ENCODE measurements around the gene TULP4. TPM values are rescaled to one million over a fixed set of nuclear protein-coding genes. Genes with fewer than 3 reads are reported as not detected.
A peak's percentile ranks its signal among the peaks of the same experiment; 100 is the strongest.

The TULP4 gene
- total RNA-seq, 2 donors from 2014 or later, result 140 to 199 TPM

DNA sequence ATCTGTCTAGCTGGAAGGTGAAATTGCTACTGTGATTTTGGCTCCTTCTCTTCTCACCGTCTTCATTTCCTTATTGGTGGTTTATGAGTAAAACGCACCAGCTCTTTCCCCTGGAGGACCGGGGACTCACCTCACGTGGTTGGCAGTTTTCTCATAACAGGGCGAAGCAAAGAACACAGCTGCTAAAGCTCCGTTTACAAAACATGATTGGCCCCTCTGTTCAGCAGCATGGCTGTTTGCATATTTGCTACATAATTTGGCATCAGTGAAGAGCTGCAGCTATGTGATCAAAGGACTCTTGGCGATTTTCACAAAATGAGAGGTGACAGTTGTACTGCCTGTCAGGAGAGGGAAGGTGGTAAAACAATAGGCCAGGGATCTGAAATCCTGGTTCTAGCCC lies 227.1 kb downstream of the TULP4 start:
- DNase-seq (ENCODE audit: low spot score), result no peak
- Histone ChIP-seq H3K4me3 (no peak overlapping the region), H3K36me3 (no peaks in the 10 kb centered on the region), H3K9me3 (no peaks in the 10 kb centered on the region), H3K27ac (peak overlapping the region in 1 of 2 donors; percentile 29), H3K27me3 (no peaks in the 10 kb centered on the region), H3K4me1 (peaks cover 0 to 18% of the 10 kb centered on the region in 2 donors)
- TF ChIP-seq, protein P1, sequence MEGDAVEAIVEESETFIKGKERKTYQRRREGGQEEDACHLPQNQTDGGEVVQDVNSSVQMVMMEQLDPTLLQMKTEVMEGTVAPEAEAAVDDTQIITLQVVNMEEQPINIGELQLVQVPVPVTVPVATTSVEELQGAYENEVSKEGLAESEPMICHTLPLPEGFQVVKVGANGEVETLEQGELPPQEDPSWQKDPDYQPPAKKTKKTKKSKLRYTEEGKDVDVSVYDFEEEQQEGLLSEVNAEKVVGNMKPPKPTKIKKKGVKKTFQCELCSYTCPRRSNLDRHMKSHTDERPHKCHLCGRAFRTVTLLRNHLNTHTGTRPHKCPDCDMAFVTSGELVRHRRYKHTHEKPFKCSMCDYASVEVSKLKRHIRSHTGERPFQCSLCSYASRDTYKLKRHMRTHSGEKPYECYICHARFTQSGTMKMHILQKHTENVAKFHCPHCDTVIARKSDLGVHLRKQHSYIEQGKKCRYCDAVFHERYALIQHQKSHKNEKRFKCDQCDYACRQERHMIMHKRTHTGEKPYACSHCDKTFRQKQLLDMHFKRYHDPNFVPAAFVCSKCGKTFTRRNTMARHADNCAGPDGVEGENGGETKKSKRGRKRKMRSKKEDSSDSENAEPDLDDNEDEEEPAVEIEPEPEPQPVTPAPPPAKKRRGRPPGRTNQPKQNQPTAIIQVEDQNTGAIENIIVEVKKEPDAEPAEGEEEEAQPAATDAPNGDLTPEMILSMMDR (IDR thresholded peaks at IDR 0.05), result no peak

DNA sequence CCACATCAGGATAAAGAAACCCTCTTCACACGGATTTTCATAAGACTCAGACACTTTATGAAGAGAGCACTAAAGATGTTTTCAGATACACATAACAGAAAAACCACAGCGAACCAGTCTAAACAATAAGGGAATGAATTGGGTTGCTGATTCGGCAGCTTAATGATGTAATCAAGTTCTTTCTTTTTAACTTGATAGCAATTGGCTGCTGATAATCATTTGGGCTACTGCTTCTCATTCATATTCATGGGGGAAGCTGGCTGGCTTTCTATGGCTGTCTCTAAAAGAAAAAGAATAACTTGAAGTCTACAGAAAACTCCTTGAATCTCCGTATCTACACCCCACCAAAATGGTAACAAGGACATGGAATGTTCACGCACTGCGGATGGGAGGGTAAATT lies 227.6 kb downstream of the TULP4 start:
- no peak for DNase-seq (ENCODE audit: low spot score)
- no peaks in the 10 kb centered on the region for H3K36me3 ChIP-seq
- no peak overlapping the region for H3K27ac ChIP-seq
- no peaks in the 10 kb centered on the region for H3K27me3 ChIP-seq
- H3K4me1 ChIP-seq, result peaks cover 0 to 18% of the 10 kb centered on the region in 2 donors
- TF ChIP-seq, protein P1 (IDR thresholded peaks at IDR 0.05), result no peak
- H3K4me3 ChIP-seq, result no peak overlapping the region
- no peaks in the 10 kb centered on the region for H3K9me3 ChIP-seq

DNA sequence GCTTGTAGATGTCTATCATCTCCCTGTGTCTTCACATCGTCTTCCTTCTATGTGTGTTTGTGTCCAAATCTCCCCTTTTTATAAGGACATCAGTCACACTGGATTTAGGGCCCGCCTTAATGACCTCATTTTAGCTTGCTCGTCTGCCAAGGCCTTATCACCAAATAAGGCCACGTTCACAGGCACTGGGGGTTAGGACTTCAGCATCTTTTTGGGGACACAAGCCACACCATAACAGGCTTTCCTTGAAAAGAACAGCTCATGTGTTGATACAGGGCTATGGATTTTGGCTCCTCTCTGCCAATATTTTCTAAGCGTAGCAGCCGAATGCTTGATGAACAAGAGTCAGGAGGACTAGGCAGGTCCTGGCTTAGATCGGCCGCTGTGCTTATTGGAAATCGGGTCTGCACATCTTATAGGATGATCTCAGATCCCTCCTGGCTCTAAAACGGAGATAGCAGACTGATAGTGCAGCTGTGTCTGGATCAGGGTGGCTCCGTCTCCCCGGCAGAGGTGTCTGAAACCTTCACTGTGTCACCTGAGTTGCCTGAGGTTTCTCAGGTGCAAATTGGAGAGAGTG lies 231.4 kb downstream of the TULP4 start:
- Histone ChIP-seq H3K4me1 (no peaks in the 10 kb centered on the region), H3K27me3 (no peaks in the 10 kb centered on the region), H3K4me3 (no peak overlapping the region), H3K36me3 (no peaks in the 10 kb centered on the region), H3K27ac (no peak overlapping the region), H3K9me3 (no peaks in the 10 kb centered on the region)
- DNase-seq (ENCODE audit: low spot score), result no peak
- TF ChIP-seq, protein P1 (IDR thresholded peaks at IDR 0.05), result no peak

GRCh38 chr6:158544428-158544827 lies 232.2 kb downstream of the TULP4 start:
- Histone ChIP-seq H3K27me3 (no peaks in the 10 kb centered on the region), H3K4me3 (no peak overlapping the region), H3K36me3 (no peaks in the 10 kb centered on the region), H3K9me3 (no peaks in the 10 kb centered on the region), H3K4me1 (no peaks in the 10 kb centered on the region), H3K27ac (no peak overlapping the region)
- TF ChIP-seq, protein P1 (IDR thresholded peaks at IDR 0.05), result no peak
- DNase-seq (ENCODE audit: low spot score), result no peak

- TF ChIP-seq, protein P1 (IDR thresholded peaks at IDR 0.05), result no peak
- Histone ChIP-seq H3K27ac (no peak overlapping the region), H3K4me3 (no peak overlapping the region), H3K4me1 (no peaks in the 10 kb centered on the region), H3K36me3 (no peaks in the 10 kb centered on the region), H3K27me3 (no peaks in the 10 kb centered on the region), H3K9me3 (no peaks in the 10 kb centered on the region)
- DNase-seq (ENCODE audit: low spot score), result no peak
Observed at GRCh38 chr6:158545043-158545966, 233.0 kb downstream of the TULP4 start.

Measured in right atrium auricular region (tissue), 2 donors.